ENCODE data around the gene KIAA1191. TPM values are rescaled to one million over a fixed set of nuclear protein-coding genes. Genes with fewer than 3 reads are reported as not detected.

KIAA1191 gene
- total RNA-seq, 1 experiment from 2014 or later: 92.7 TPM

GRCh38 chr5:176365351-176366231, 4.0 kb upstream of the KIAA1191 start, which contains the start of gene ARL10 (continued):
- TF ChIP-seq ZNF317 (CRISPR knock-in tag; IDR thresholded peaks at IDR 0.05; ENCODE audit: borderline replicate concordance, low read depth) (no peak), ZNF121 (CRISPR knock-in tag; IDR thresholded peaks at IDR 0.05) (no peak), ZNF423 (CRISPR knock-in tag; IDR thresholded peaks at IDR 0.05) (no peak), USF1 (CRISPR knock-in tag; IDR thresholded peaks at IDR 0.05) (0 out of 2 replicates have a peak, but pooled peaks have one; percentile 41), TEAD4 (CRISPR knock-in tag; IDR thresholded peaks at IDR 0.05) (no peak), ZNF425 (CRISPR knock-in tag; conservative IDR thresholded peaks at IDR 0.05) (no peak), ATF6 (CRISPR knock-in tag; IDR thresholded peaks at IDR 0.05) (no peak), PRDM15 (CRISPR knock-in tag; IDR thresholded peaks at IDR 0.05) (no peak), PREB (CRISPR knock-in tag; IDR thresholded peaks at IDR 0.05; ENCODE audit: borderline replicate concordance) (no peak), PRRX2 (CRISPR knock-in tag; IDR thresholded peaks at IDR 0.05) (no peak), MXD4 (CRISPR knock-in tag; IDR thresholded peaks at IDR 0.05; ENCODE audit: borderline replicate concordance) (no peak), SP1 (CRISPR knock-in tag; conservative IDR thresholded peaks at IDR 0.05) (peak; percentile 58), E2F4 (CRISPR knock-in tag; IDR thresholded peaks at IDR 0.05; ENCODE audit: borderline replicate concordance, low read depth) (no peak), ZNF138 (CRISPR knock-in tag; conservative IDR thresholded peaks at IDR 0.05) (0 out of 2 replicates have a peak, but pooled peaks have one; percentile 42), NFYB (CRISPR knock-in tag; conservative IDR thresholded peaks at IDR 0.05; ENCODE audit: low read depth) (no peak), ZNF532 (CRISPR knock-in tag; IDR thresholded peaks at IDR 0.05; ENCODE audit: borderline replicate concordance) (no peak), HMGA2 (CRISPR knock-in tag; IDR thresholded peaks at IDR 0.05) (no peak), ZNF671 (CRISPR knock-in tag; IDR thresholded peaks at IDR 0.05) (no peak), ZBTB43 (CRISPR knock-in tag; IDR thresholded peaks at IDR 0.05) (0 out of 2 replicates have a peak, but pooled peaks have one; percentile 15), CREB1 (CRISPR knock-in tag; IDR thresholded peaks at IDR 0.05) (peak; percentile 55; the same call in 1 of the 2 replicates), ELF4 (CRISPR knock-in tag; IDR thresholded peaks at IDR 0.05; ENCODE audit: low read depth) (no peak)

All from WTC11 (cell line).